Measurements from ENCODE around the gene DARS2.

The DARS2 gene

GRCh38 chr1:173887627-173888026 is 63.2 kb downstream of the DARS2 start:
- DNase-seq (ENCODE audit: low spot score): no peak

DNA sequence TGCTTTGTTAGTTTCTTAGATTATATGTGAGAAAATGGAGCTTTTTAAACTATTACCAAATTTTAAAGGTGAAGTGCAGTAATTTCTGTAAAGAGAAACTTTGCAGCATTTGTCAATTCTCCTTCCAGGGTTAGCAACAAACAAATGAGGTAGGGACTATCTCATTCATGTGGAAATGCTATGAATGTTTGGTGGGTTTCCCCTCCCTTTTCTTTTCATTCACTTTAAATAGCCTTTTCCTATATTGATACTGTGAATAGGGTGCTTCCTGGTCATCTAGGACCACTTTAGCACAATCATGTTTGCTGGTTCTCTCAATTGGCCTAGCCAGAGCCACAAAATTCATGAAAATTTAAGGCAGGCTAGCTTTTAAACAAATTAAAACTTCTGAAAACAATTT is 64.3 kb downstream of the DARS2 start:
- no peak for DNase-seq (ENCODE audit: low spot score)

DNA sequence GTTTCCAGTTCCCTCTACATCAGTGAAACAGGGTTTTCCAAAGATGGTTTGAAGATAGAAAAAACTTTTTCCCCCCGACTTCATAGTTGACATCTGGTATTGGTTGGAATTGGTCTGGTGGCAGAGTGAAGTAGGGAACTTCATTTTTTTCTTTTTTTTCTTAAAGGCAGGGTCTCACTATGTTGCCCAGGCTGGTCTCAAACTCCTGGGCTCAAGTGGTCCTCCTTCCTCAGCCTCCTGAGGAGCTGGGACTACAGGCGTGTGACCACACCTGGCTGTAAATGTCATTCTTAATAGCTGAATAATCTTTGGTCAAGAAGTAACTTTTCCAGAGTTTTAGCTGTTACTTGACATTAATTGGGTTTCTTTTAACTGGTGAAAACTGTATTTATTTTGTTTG is 65.4 kb downstream of the DARS2 start:
- no peak for DNase-seq (ENCODE audit: low spot score)

DNA sequence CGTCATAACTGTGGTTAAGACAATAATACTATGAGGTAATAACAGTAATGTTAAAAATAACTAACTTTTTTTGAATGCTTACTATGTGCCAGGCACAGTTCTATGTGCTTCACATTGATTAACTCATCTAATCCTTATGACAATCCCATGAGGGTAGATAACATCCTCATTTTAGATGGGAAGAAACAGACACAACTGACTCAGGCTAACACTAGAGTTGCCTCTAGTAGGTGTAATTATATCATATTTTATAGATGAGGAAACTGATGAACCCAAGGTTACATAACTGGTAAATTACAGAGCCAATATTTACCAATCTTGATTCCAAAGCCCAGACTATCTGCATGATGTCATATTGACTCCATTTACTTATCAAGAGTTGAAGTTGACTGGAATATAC is 69.1 kb downstream of the DARS2 start:
- DNase-seq (ENCODE audit: low spot score): no peak

GRCh38 chr1:173894189-173894588 is 69.7 kb downstream of the DARS2 start:
- DNase-seq (ENCODE audit: low spot score): peak; percentile 19

- DNase-seq (ENCODE audit: low spot score): no peak
These were observed 76.0 kb downstream of the DARS2 start for GRCh38 chr1:173900427-173900826.

GRCh38 chr1:173900992-173901391 is 76.5 kb downstream of the DARS2 start:
- no peak for DNase-seq (ENCODE audit: low spot score)

GRCh38 chr1:173903827-173904531 is 79.5 kb downstream of the DARS2 start:
- DNase-seq (ENCODE audit: low spot score): no peak
